Neural progenitor cell (in vitro differentiated cells): ENCODE measurements around the gene RNASEH2A.

Experiments
- CTCF ChIP-seq: fragments of 200-600 bp; sonication (generic); IDR thresholded peaks from 2 replicates; pipeline ENCODE4 v1.5.1; 2017; ENCODE audit warnings: antibody characterized with exemption, mild to moderate bottlenecking
- EZH2 ChIP-seq: fragments of 200-600 bp; sonication (generic); IDR thresholded peaks from 2 replicates; pipeline ENCODE4 v1.6.1; 2017; ENCODE audit warnings: antibody characterized with exemption, mild to moderate bottlenecking, moderate library complexity

- TF ChIP-seq CTCF (peak; percentile 92), EZH2 (no peak)
Observed at GRCh38 chr19:12757544-12758274, 48.7 kb upstream of the RNASEH2A start.
